HG02759 (cell line): ENCODE measurements around the gene NTPCR.
"Not testable (repeated sequence)": the region's sequence is repeated elsewhere in the genome, so short reads cannot be mapped to it uniquely, and the experiment has no call there.

Experiments used
- ATAC-seq: cut with Tn5 transposase; IDR thresholded peaks from one replicate; pipeline ENCODE4 v1.9.1; 2021; ENCODE audit warnings: mild to moderate bottlenecking, moderate library complexity; ENCODE audit not compliant: unreplicated experiment

NTPCR gene

GRCh38 chr1:232983375-232983774, 33.0 kb downstream of the NTPCR start:
- no peak for ATAC-seq

DNA sequence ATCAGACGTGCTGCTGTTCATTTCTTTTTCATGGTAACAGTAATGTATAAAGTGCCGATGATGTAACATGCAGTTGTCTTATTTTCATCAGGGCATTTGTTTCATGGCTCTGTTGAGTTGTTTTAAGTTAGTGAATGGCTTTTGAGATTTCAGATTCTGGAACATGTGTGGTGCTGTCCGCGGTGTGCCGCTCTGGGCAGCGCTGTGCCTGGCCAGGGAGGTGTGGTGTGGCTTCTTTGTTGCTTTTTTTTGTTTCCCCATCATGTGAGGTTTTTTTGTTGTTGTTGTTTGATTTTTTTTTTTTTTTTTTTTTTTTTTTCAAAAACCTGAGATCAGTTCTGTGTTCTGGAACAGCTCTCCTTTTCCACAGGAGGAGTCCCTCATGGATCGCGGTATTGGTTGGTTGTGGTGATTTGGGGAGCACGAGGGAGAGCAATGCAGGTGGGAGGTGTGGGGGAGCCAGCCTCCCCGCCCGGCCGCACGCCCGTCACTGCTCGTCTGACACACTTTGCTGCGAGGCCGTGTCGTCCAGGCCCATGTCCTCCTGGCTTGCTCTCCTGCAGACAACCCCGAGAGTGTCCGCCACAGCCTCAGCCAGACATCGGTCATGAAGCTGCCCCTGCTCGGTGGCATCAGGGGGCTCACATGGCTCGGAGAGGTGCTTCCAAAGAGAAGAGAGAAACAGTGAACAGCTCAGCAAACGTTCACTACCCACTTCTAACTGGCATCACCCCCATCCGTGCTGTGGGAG, 33.6 kb downstream of the NTPCR start:
- ATAC-seq = no peak

DNA sequence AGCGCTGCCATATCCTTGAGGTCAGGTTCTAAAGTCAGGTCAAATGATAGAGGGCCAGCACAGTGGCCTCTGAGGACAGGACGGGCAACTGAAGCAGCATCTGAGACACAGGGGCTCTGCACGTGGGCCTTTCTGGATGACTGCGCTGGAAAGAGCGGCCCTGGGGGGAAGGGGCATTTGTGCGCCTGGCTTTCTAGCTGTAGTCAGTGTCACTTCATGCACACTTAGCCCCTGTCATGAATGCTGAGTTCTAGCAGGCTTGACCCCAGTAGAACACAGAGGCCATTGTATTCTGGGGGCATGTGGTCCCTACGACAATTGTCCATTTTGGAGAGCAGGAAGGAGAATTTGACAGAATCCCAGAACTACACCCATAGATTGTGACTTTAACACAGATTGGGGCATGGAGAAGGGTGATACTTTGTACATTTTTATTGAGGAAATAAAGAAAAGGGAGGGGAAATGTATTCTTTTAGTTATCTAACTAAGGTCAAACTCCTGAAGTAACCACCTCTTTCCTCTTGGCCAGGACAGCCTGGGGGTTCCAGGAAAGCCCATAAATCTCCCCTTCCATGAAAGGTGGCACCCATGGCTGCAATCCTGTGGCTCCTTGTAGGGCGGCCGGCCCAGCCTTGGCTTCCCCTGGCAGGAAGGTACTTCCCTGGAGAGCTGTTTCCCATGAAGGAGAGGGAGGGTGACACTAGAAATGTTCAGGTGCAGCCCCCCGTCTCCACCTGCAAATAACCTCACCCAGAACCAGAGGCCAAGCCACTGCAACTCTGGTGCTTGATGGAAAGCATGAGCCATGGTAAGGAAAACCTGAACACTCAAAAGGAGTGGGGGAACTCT, 34.4 kb downstream of the NTPCR start:
- ATAC-seq = no peak

DNA sequence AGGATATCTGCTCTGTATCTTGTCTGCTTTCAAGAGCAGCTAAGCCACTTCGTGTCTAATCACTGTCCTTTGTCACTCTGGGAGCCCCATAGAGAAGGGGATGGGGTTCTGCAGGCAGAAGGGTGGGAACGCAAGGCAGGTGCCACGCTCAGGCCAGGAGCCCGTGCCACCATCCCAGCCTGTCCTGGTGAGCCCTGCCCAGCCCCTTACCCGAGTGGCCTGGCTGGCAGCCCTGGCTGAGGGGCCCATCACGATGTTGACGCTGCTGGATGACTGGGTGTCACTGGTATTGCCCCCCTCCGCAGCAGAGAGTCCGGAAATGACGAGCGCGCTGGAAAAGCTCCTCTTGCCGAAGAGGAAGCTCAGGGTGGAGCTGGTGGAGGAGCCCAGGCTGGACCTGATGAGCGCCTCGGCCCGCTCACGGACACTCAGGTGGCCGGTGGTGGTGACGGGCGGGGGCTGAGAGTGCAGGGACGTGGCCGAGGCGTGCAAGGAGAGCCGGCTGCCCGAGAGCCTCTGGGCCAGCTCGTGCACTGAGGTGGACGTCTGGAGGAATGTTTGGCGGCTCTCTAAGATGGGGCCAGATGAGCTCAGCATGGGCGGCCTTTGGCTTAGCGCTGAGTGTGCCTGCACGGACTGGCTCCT, 35.6 kb downstream of the NTPCR start:
- ATAC-seq = no peak

GRCh38 chr1:232986527-232986922, 36.1 kb downstream of the NTPCR start:
- no peak for ATAC-seq

DNA sequence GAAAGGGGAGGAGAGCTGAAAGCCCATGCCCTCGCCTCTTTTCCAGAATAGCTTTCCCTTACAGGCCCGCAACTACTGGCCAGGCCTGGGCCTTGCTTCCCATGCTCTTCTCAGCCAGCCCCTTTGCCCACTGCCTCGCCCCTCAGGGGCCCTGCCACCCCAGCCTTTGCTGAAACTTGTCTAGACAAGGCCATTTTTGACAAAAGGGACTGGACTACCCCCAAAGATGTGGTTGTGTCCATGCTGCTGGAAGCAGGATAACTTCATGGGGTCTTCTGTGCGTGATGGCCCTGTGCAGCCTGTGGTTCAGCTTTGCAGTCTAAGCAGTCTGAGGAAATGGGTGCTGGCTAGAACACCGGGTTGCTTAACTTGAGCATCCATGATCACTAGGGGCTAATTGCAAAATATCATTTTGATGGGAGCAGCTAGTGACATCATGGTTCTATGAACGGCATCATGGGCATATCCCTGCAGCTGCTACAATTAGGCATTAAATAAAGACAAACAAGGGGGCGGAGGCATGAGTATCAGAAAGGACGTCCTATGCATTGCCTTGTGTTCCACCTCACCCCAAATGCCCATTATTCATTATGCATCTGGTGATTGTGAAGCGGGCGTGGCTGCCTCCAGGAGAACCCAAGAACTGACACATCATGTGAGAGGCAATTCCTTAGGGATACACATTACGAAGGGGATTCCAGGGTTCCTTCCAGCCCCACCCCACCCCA, 36.8 kb downstream of the NTPCR start:
- ATAC-seq = no peak

GRCh38 chr1:232987774-232988140, 37.3 kb downstream of the NTPCR start:
- no peak for ATAC-seq

DNA sequence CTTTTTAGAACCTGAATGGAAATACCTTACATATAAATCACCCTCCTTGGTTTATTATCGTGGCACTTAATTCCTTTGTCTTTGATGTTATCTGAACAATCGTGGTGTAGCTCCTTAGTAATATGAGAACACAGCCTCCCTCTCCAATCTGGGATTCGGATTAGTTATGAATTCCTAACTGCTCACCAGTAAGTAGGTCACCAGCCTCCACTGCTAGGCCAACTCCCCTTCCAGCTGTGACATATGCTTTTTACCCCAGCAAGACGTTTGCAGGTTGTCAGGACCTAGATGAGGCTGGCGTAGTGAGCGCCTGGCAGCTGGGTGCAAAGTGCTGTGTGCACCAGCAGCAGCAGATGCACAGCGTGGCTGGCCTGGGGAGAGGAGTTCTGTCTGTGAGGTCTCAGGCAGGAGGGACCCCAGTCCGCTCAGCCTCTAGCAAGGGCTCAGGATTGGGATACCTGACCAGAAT, 38.2 kb downstream of the NTPCR start:
- ATAC-seq = no peak

- no peak for ATAC-seq
Measured at GRCh38 chr1:232990176-232991128, 40.0 kb downstream of the NTPCR start.

- ATAC-seq = no peak
Measured at GRCh38 chr1:232991238-232991637, 40.8 kb downstream of the NTPCR start.

DNA sequence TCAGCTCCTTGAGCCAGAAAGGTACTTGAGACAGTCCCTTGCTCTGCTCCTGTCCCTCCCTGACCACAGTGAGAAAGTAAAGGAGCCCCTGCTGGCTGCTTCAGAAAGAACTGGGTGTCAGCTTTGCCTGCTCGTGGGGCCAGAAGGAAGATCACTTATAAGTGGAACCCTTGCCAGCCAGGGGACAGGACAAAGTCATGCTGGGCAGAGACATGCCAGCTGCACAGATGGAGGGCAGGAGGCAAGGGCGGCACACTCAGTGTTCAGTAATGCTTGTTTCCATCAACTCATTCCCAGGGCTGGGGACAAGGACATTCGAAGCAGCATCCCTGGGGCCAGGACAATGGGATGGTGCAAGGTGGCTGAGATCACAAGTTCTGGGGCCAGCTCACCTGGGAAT, 41.8 kb downstream of the NTPCR start:
- no peak for ATAC-seq

DNA sequence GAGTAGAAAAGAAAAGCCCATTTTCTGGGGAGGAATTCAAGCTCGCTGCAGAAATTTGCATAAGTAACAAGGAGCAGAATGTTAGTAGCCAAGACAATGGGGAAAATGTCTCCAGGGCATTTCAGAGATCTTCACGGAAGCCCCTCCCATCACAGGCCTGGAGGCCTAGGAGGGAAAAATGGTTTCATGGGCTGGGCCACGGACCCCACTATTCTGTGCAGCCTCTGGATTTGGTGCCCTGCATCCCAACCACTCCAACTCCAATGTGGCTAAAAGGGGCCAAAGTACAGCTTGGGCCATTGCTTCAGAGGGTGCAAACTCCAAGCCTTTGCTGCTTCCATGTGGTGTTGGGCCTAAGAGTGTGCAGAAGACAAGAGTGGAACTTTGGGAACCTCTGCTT, 43.1 kb downstream of the NTPCR start:
- no peak for ATAC-seq

- ATAC-seq = no peak
Measured at GRCh38 chr1:232995189-232995588, 44.8 kb downstream of the NTPCR start.

DNA sequence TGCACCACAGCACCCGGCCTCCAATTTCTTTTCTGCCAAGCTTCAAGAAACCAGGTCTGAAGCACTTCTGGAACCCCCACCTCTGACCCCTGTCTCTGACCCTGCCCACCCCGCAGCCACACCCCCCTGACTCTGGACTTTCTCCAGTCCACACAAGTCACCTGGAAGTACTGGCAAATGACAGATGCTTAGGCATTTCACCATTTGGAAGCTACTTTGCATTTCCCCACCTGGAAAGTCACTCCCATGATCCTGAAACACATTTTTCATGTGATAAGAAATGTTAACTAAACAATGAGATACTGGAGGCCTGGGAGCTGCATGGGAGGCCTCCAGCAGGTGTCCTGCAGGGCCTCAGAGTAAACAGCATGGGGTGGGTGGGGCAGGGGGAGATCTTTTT, 45.7 kb downstream of the NTPCR start:
- no peak for ATAC-seq

DNA sequence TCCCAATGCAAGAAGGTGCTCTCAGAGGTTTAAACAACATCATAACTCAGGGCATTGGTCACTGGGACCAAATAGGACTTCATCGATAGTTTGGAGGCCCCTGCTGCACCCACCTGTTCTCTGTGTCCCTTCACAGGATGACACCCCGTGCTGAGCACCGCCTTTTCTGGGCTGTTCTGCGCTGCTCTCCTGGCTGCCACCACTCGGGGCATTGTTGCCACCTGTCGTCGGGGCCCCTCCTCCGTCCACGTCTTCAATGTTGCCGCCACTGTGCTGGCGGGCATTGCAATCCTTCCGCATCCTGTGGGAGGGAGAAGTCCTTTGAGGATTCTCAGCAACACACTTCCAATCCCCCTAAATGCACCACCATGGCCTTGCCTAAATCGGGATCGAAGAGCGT, 47.7 kb downstream of the NTPCR start:
- no peak for ATAC-seq

DNA sequence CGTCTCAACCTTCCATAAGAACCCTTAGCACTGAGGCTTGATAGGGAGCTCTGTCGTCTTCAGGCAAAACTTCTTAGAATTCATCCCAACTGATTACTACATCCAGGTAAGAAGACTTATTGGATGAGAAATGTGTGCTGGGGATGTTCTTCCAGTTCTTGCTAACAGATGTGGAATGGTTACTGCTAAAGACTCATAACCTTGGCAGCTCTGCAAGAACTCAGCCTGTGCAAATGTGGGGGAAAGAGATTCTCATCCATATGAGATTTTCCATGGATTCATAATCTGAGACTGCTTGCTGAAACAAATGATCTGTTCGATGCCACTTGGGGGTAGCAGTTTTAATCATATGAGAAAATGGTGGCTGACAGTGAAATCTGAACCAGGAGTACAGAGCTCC, 48.2 kb downstream of the NTPCR start:
- no peak for ATAC-seq

DNA sequence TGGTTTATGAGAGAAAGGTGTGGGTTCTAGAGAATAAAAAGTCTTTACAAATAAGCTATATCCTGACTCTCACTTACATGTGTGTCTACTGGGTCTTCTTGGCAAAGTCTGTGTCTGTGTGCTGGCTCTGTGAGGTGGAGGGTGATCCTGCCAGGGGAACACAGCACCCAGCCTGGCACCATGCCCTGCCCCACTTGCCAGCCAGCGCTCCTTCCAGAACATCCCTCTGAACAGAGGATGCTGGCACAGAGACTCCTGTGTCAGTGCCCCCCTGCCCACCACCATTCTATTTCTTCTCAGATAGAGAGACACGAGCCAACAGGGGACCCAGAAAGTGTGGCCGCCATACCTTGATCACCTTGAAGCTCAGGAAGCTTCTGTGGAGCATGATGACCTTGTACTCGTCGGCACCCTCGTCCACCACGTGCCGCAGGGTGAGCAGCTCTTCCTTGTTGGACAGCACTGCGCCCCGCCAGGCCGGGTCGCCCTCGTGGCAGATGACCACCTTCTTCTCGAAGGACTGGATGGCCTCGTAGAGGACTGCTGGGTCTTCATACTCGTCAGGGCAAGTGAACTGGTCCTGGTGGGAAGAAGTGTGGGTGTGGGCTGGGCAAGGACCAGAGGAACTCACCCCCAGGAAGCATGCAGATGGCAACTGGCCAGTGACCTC, 49.7 kb downstream of the NTPCR start:
- ATAC-seq = no peak

GRCh38 chr1:233003638-233004037, 53.2 kb downstream of the NTPCR start:
- not testable (repeated sequence) for ATAC-seq

DNA sequence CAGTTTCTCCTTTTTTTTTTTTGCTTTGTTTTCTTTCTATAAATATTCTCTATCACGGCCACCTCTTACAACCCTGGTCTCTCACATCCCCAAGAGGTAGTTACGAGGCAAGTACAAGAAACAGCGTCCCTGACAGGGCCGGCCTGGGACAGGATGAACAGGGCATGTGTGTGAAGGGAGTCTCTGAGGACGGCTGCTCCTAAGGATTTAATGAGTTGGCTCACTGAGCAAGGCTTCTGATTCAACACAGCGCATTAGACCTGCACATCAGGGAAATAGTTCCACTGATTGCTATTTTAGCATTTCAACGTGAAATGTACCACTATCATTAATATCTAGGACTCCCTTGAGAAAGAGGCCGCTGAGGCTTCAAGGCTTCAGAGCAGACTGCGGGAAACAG, 54.0 kb downstream of the NTPCR start:
- no peak for ATAC-seq
